GM18870 (cell line): ENCODE results near the gene COPG2.

Experiments used
- ATAC-seq: cut with Tn5 transposase; IDR thresholded peaks from one replicate; pipeline ENCODE4 v1.9.1; 2021; ENCODE audit warnings: moderate library complexity; ENCODE audit not compliant: unreplicated experiment

COPG2 gene

GRCh38 chr7:130479716-130480400, 188.7 kb downstream of the COPG2 start:
- ATAC-seq, result no peak

- no peak for ATAC-seq
Observed at GRCh38 chr7:130478991-130479390, 189.6 kb downstream of the COPG2 start.

- peak; percentile 85 for ATAC-seq
Observed at GRCh38 chr7:130476297-130477150, 192.0 kb downstream of the COPG2 start.

GRCh38 chr7:130475776-130476175, 192.8 kb downstream of the COPG2 start:
- ATAC-seq, result no peak

- ATAC-seq, result no peak
Observed at GRCh38 chr7:130473876-130474275, 194.7 kb downstream of the COPG2 start.

- ATAC-seq, result no peak
Observed at GRCh38 chr7:130473289-130473688, 195.3 kb downstream of the COPG2 start.

- no peak for ATAC-seq
Observed at GRCh38 chr7:130471974-130472373, 196.6 kb downstream of the COPG2 start.

- ATAC-seq, result no peak
Observed at GRCh38 chr7:130468612-130469011, 199.9 kb downstream of the COPG2 start.

GRCh38 chr7:130463553-130464434, 204.8 kb downstream of the COPG2 start:
- ATAC-seq, result no peak

- ATAC-seq, result no peak
Observed at GRCh38 chr7:130461272-130461671, 207.3 kb downstream of the COPG2 start.

- no peak for ATAC-seq
Observed at GRCh38 chr7:130458257-130458656, 210.3 kb downstream of the COPG2 start.
